Trophoblast cell (in vitro differentiated cells and primary cell): Measurements from ENCODE around the gene PTPA.
A peak's percentile ranks its signal among the peaks of the same experiment; 100 is the strongest.

ENCODE experiments used
- DNase-seq, 2 donors: peaks; one replicate each; pipeline ENCODE4 v3.0.0-alpha.2; 2016
- H2AFZ ChIP-seq: 2 replicates; pipeline ENCODE4 v1.6.1; 2013; ENCODE audit warnings: low read length, moderate library complexity, mild to moderate bottlenecking; ENCODE audit not compliant: insufficient read depth, poor library complexity
- H2AK5ac ChIP-seq: 2 replicates; pipeline ENCODE4 v1.6.1; 2013; ENCODE audit warnings: mild to moderate bottlenecking, low read length
- H2BK120ac ChIP-seq: 2 replicates; pipeline ENCODE4 v1.6.1; 2013; ENCODE audit warnings: low read length, mild to moderate bottlenecking, moderate library complexity; ENCODE audit not compliant: insufficient read depth, poor library complexity
- H2BK12ac ChIP-seq: 2 replicates; pipeline ENCODE4 v1.6.1; 2013; ENCODE audit warnings: mild to moderate bottlenecking, low read length, moderate library complexity
- H2BK5ac ChIP-seq: 2 replicates; pipeline ENCODE4 v1.6.1; 2013; ENCODE audit warnings: low read length, low read depth, moderate library complexity, mild to moderate bottlenecking; ENCODE audit not compliant: poor library complexity
- H3K14ac ChIP-seq: 2 replicates; pipeline ENCODE4 v1.6.1; 2013; ENCODE audit warnings: mild to moderate bottlenecking, low read length
- H3K18ac ChIP-seq: 2 replicates; pipeline ENCODE4 v1.6.1; 2013; ENCODE audit warnings: mild to moderate bottlenecking, low read length
- H3K23ac ChIP-seq: 2 replicates; pipeline ENCODE4 v1.6.1; 2013; ENCODE audit warnings: low read length
- H3K27ac ChIP-seq: 2 replicates; pipeline ENCODE4 v1.5.1; 2013; ENCODE audit warnings: low read depth, mild to moderate bottlenecking, inconsistent platforms, low read length, moderate library complexity
- H3K27me3 ChIP-seq: 2 replicates; pipeline ENCODE4 v1.6.1; 2013; ENCODE audit warnings: inconsistent platforms, mild to moderate bottlenecking, low read length, moderate library complexity; ENCODE audit not compliant: insufficient read depth
- H3K36me3 ChIP-seq, 2 experiments: 1 replicate in 1 of 2; 2 replicates in 1 of 2; pipeline ENCODE4 v1.6.1; 2013; ENCODE audit warnings: low read length in 2 of 2, mild to moderate bottlenecking in 2 of 2, moderate library complexity in 1 of 2; ENCODE audit not compliant: insufficient read depth in 2 of 2, control insufficient read depth in 1 of 2
- H3K4ac ChIP-seq: 2 replicates; pipeline ENCODE4 v1.6.1; 2013; ENCODE audit warnings: low read depth, mild to moderate bottlenecking, low read length, moderate library complexity
- H3K4me1 ChIP-seq, 2 experiments: 1 replicate in 1 of 2; 2 replicates in 1 of 2; pipeline ENCODE4 v1.6.1; 2013; ENCODE audit warnings: low read length in 2 of 2, mild to moderate bottlenecking in 2 of 2, moderate library complexity in 1 of 2; ENCODE audit not compliant: insufficient read depth in 2 of 2, control insufficient read depth in 1 of 2
- H3K4me2 ChIP-seq: 2 replicates; pipeline ENCODE4 v1.6.1; 2013; ENCODE audit warnings: inconsistent platforms, mild to moderate bottlenecking, low read length, moderate library complexity
- H3K4me3 ChIP-seq: 2 replicates; pipeline ENCODE4 v1.5.1; 2013; ENCODE audit warnings: mild to moderate bottlenecking, low read depth, low read length, inconsistent platforms
- H3K79me1 ChIP-seq: one replicate; pipeline ENCODE4 v1.6.1; 2013; ENCODE audit warnings: low read length
- H3K79me2 ChIP-seq: 2 replicates; pipeline ENCODE4 v1.6.1; 2013; ENCODE audit warnings: low read length, mild to moderate bottlenecking; ENCODE audit not compliant: control insufficient read depth, insufficient read depth, poor library complexity
- H3K9ac ChIP-seq: 2 replicates; pipeline ENCODE4 v1.6.1; 2013; ENCODE audit warnings: mild to moderate bottlenecking, low read length
- H3K9me3 ChIP-seq: 2 replicates; pipeline ENCODE4 v1.6.1; 2013; ENCODE audit warnings: low read depth, mild to moderate bottlenecking, control low read depth, inconsistent platforms, low read length; ENCODE audit not compliant: insufficient read depth
- H4K12ac ChIP-seq: 2 replicates; pipeline ENCODE4 v1.6.1; 2013; ENCODE audit warnings: low read depth, mild to moderate bottlenecking, low read length, moderate library complexity
- H4K8ac ChIP-seq: 2 replicates; pipeline ENCODE4 v1.6.1; 2013; ENCODE audit warnings: low read depth, mild to moderate bottlenecking, low read length, moderate library complexity
- H4K91ac ChIP-seq: one replicate; pipeline ENCODE4 v1.6.1; 2013; ENCODE audit warnings: low read depth, mild to moderate bottlenecking, low read length, moderate library complexity
- WGBS: extraction: QIAGEN DNeasy Blood & Tissue Kit; methylation state at CpG from one replicate; pipeline ENCODE4 v1.1.7; 2013; ENCODE audit warnings: missing lambda C conversion rate; ENCODE audit not compliant: insufficient read length, insufficient coverage; ENCODE audit errors: extremely low coverage; 5-methylcytosine and 5-hydroxymethylcytosine counted together

PTPA gene

DNA sequence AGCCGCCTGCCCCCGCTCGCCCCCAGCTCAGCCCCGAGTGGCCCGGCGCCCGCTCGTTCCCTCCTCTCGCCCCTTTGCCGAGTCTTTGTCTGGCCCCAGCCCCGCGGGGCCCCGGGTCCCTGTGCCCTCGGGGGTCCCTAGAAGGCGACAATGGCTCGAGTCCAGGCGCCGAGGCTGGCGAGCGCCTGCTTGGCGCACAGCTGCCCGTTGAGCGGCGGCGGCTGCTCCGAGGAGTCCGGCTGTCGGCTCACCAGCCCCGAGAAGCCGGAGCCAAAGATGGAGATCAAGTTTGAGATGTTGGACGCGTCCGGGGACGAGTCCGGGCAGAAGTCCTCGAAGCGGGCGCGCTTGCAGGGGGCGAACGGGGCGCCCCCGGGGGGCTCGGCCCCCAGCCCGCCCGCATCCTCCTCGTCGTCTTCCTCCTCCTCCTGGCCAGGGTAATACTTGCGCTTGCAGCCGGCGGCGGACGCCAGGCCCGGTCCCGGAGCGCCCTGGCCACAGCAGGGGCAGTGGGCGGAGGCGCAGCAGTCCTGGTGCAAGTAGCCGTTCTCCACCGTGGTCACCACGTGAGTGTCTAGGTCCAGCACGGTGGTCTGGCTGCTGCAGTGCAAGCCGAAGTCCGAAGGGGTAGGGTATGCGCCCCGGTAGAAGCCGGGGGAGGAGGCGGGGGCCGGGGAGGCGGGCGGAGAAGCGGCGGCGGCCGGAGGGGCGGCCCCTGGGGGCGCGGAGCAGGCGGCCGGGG is 65.7 kb downstream of the PTPA start:
- H3K9me3 ChIP-seq = no peaks in the 10 kb centered on the region
- H2BK5ac ChIP-seq = peak overlapping the region; percentile 94
- peak overlapping the region; percentile 70 for H2BK120ac ChIP-seq
- H3K27ac ChIP-seq = peak overlapping the region; percentile 99
- H4K91ac ChIP-seq = peak overlapping the region; percentile 91
- H3K36me3 ChIP-seq = peaks cover 0 to 6% of the 10 kb centered on the region in 2 experiments
- H2AK5ac ChIP-seq = peak overlapping the region; percentile 57
- H2BK12ac ChIP-seq = peak overlapping the region; percentile 7
- peaks cover 25% of the 10 kb centered on the region for H3K79me2 ChIP-seq
- DNase-seq = peak in 1 of 2 donors; percentile 41
- no CpG with 5 or more reads among the region's 80 CpGs for WGBS
- peak overlapping the region; percentile 52 for H4K12ac ChIP-seq
- peak overlapping the region; percentile 99 for H3K4me3 ChIP-seq
- peak overlapping the region; percentile 94 for H3K18ac ChIP-seq
- peak overlapping the region; percentile 96 for H3K14ac ChIP-seq
- no peaks in the 10 kb centered on the region for H3K27me3 ChIP-seq
- H3K4ac ChIP-seq = peak overlapping the region; percentile 98
- peak overlapping the region; percentile 98 for H3K9ac ChIP-seq
- peak overlapping the region; percentile 40 for H2AFZ ChIP-seq
- H4K8ac ChIP-seq = peak overlapping the region; percentile 75
- H3K4me1 ChIP-seq = peaks cover 14 to 31% of the 10 kb centered on the region in 2 experiments
- H3K4me2 ChIP-seq = peak overlapping the region; percentile 84
- peaks cover 38% of the 10 kb centered on the region for H3K79me1 ChIP-seq
- no peak overlapping the region for H3K23ac ChIP-seq

DNA sequence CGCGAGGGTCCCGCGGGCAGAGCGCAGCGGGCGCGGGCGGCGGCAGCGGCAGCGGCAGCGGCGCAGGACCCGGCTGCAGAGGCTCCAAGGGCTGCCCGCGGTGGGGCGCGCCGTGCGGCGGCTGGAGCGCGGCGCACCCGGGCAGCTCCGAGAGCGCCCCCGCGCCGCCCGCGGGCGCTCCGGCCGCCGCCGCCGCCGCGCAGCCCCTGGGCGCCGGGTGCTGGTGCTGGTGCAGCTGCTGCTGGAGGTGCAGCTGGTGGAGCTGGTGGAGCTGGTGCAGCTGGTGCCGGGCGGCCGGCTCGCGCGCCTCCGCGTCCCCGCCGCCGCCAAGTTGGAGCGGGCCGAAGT is 66.2 kb downstream of the PTPA start:
- WGBS = no CpG with 5 or more reads among the region's 56 CpGs
- Histone ChIP-seq H3K4me3 (peak overlapping the region; percentile 99), H4K12ac (no peak overlapping the region), H3K14ac (peak overlapping the region; percentile 78), H4K8ac (peak overlapping the region; percentile 64), H3K4me2 (peak overlapping the region; percentile 67), H2AFZ (no peak overlapping the region), H3K27ac (peak overlapping the region; percentile 99), H2BK120ac (peak overlapping the region; percentile 19), H2BK5ac (peak overlapping the region; percentile 74), H4K91ac (peak overlapping the region; percentile 72), H3K4ac (peak overlapping the region; percentile 92), H2AK5ac (no peak overlapping the region), H3K27me3 (no peaks in the 10 kb centered on the region), H3K79me1 (peaks cover 38% of the 10 kb centered on the region), H3K9me3 (no peaks in the 10 kb centered on the region), H2BK12ac (no peak overlapping the region), H3K4me1 (peaks cover 14 to 31% of the 10 kb centered on the region in 2 experiments), H3K79me2 (peaks cover 25% of the 10 kb centered on the region), H3K9ac (peak overlapping the region; percentile 97), H3K23ac (no peak overlapping the region), H3K36me3 (peaks cover 0 to 6% of the 10 kb centered on the region in 2 experiments), H3K18ac (peak overlapping the region; percentile 89)
- DNase-seq = no peak

DNA sequence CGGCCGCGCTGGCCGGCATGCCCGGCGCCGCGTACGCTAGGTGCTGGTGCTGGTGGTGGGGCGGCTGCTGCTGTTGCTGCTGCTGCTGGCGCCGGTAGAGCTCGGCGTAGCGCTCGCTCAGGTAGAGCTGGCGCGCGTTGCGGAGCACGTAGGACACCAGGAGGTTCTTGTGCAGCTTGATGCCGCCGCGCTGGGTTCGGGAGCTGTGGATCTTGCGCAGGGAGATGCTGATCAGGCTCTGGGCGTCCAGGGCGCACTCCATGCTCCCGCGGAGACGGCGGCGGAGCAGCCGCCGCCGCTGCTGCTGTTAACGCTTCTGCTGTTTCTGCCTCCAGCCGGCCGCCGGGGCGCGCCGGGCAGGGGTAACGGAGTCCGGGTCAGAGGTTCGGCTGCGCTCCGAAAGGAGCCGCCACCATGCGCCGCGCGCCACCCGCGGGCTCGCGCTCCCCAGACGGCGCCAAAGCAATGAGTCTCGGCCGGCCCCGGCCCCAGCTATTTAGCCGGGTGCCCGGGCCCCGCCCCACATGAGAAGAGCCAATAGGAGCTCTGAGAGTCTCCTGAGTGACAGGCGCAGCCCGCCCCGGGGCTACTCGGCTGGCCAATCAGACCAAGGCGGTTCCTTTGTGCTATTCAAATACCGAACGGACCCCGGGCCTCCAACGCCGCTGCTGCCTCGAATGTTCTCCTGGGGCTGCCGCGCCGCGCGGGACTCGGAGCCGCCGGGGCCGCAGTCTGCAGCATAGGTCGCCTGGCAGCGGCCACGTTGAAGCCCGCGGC is 66.8 kb downstream of the PTPA start, which contains the start of gene IER5L:
TSS of gene IER5L (minus strand) at position 471 of the 777 bp plus-strand sequence. CDS start at position 262, 209 bp downstream.
- H2BK5ac ChIP-seq = peak within 1 kb of the TSS; percentile 94
- H3K36me3 ChIP-seq = peaks cover 0 to 6% of the 10 kb centered on the region in 2 experiments
- no peaks in the 10 kb centered on the region for H3K9me3 ChIP-seq
- peak within 1 kb of the TSS; percentile 96 for H3K14ac ChIP-seq
- H3K4me1 ChIP-seq = peaks cover 14 to 28% of the 10 kb centered on the region in 2 experiments
- peak within 1 kb of the TSS; percentile 75 for H4K8ac ChIP-seq
- peak within 1 kb of the TSS; percentile 57 for H2AK5ac ChIP-seq
- H2AFZ ChIP-seq = peak within 1 kb of the TSS; percentile 66
- H2BK120ac ChIP-seq = peak within 1 kb of the TSS; percentile 70
- peak; percentile 96 to 99 for DNase-seq
- H3K27me3 ChIP-seq = no peaks in the 10 kb centered on the region
- H3K4ac ChIP-seq = peak within 1 kb of the TSS; percentile 98
- H3K18ac ChIP-seq = peak within 1 kb of the TSS; percentile 94
- H3K79me2 ChIP-seq = peaks cover 25% of the 10 kb centered on the region
- H3K4me3 ChIP-seq = peak within 1 kb of the TSS; percentile 99
- peak within 1 kb of the TSS; percentile 99 for H3K27ac ChIP-seq
- no peak within 1 kb of the TSS for H3K23ac ChIP-seq
- H3K4me2 ChIP-seq = peak within 1 kb of the TSS; percentile 97
- peak within 1 kb of the TSS; percentile 98 for H3K9ac ChIP-seq
- peak within 1 kb of the TSS; percentile 91 for H4K91ac ChIP-seq
- no CpG with 5 or more reads among the region's 90 CpGs for WGBS
- H4K12ac ChIP-seq = no peak within 1 kb of the TSS
- H2BK12ac ChIP-seq = peak within 1 kb of the TSS; percentile 7
- H3K79me1 ChIP-seq = peaks cover 35% of the 10 kb centered on the region

DNA sequence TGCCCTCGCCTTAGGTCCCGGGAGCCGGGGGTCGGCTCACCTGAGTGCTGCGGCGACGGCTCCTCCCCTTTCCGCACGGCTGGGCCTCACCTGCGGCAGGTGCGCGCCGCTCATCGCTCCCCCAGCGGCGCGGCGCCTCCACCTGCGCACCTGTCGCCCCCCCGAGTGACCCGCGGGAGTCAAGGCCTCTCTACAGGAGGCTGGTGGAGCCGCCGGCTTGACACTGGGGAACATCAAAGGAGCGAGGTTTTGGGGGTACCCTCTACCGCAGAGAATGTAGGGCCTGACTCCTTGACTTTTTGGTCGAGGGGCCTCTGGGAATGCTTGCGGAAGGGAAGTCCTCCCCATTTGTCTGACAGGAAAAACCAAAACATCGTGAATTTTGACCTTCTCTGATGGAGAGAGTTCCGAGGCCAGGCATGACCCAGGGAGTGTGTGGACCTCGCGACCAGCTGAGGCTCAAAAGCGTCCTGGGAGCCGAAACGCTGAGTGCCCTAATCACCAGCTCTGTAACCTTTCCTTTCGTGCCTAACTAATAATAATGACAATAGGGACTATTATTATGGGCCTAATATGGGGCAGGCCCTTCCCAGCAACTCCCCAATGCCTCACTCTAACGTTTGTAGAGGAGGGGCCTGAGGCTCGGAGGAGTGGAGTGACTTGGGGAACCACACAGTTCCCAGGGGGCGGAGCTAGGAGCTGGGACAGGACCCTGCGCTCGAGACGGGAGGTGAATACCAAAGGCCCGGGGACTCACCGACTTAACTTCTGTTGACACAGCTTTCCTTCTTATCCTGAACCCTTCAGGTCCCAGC is 67.6 kb downstream of the PTPA start:
- Histone ChIP-seq H4K8ac (no peak overlapping the region), H3K23ac (no peak overlapping the region), H2AFZ (peak overlapping the region; percentile 66), H4K91ac (no peak overlapping the region), H2BK120ac (peak overlapping the region; percentile 20), H3K4me2 (peak overlapping the region; percentile 97), H3K79me2 (peaks cover 24% of the 10 kb centered on the region), H3K36me3 (peaks cover 0 to 6% of the 10 kb centered on the region in 2 experiments), H3K9me3 (no peaks in the 10 kb centered on the region), H4K12ac (no peak overlapping the region), H3K4me3 (peak overlapping the region; percentile 64), H3K4ac (no peak overlapping the region), H3K9ac (no peak overlapping the region), H2BK12ac (no peak overlapping the region), H3K18ac (peak overlapping the region; percentile 49), H3K27ac (no peak overlapping the region), H3K14ac (no peak overlapping the region), H3K79me1 (peaks cover 30% of the 10 kb centered on the region), H3K4me1 (peaks cover 7 to 20% of the 10 kb centered on the region in 2 experiments), H2AK5ac (no peak overlapping the region), H2BK5ac (no peak overlapping the region), H3K27me3 (no peaks in the 10 kb centered on the region)
- DNase-seq = no peak
- WGBS = no CpG with 5 or more reads among the region's 45 CpGs
